Neural progenitor cell (in vitro differentiated cells): ENCODE data around the gene MYRIP. TPM values are rescaled to one million over a fixed set of nuclear protein-coding genes. Genes with fewer than 3 reads are reported as not detected.

Experiments used
- DNase-seq: peaks from one replicate; pipeline ENCODE4 v3.0.0-alpha.2; 2016; ENCODE audit warnings: low spot score
- H2AFZ ChIP-seq: fragments of 200-600 bp; sonication (generic); replicated peaks from 2 replicates; pipeline ENCODE4 v1.6.1; 2016; ENCODE audit warnings: antibody characterized with exemption
- H3F3A ChIP-seq: fragments of 200-600 bp; sonication (generic); 2 replicates; pipeline ENCODE4 v1.6.1; 2016; ENCODE audit warnings: antibody characterized with exemption, low read depth
- H3K27ac ChIP-seq: fragments of 200-600 bp; sonication (generic); 2 replicates; pipeline ENCODE4 v1.5.1; 2016; ENCODE audit warnings: mild to moderate bottlenecking
- H3K27me3 ChIP-seq: fragments of 200-600 bp; sonication (generic); 2 replicates; pipeline ENCODE4 v1.6.1; 2016; ENCODE audit warnings: mild to moderate bottlenecking, moderate library complexity
- H3K36me3 ChIP-seq: fragments of 200-600 bp; sonication (generic); 2 replicates; pipeline ENCODE4 v1.5.1; 2016
- H3K4me1 ChIP-seq: fragments of 200-600 bp; sonication (generic); 2 replicates; pipeline ENCODE4 v1.6.1; 2016; ENCODE audit warnings: mixed run types
- H3K4me2 ChIP-seq: fragments of 200-600 bp; sonication (generic); 2 replicates; pipeline ENCODE4 v1.6.1; 2016
- H3K4me3 ChIP-seq: fragments of 200-600 bp; sonication (generic); 2 replicates; pipeline ENCODE4 v1.5.1; 2016
- H3K79me2 ChIP-seq: fragments of 200-600 bp; sonication (generic); 2 replicates; pipeline ENCODE4 v1.6.1; 2016; ENCODE audit warnings: low read depth
- H3K9ac ChIP-seq: fragments of 200-600 bp; sonication (generic); 2 replicates; pipeline ENCODE4 v1.6.1; 2016
- H3K9me3 ChIP-seq: fragments of 200-600 bp; sonication (generic); 2 replicates; pipeline ENCODE4 v1.5.1; 2016; ENCODE audit warnings: low read depth
- H4K20me1 ChIP-seq: fragments of 200-600 bp; sonication (generic); 2 replicates; pipeline ENCODE4 v1.6.1; 2016; ENCODE audit warnings: low read depth
- H3K27ac Mint-ChIP-seq: 3 replicates; pipeline ENCODE4 v1.8.0; 2021; ENCODE audit warnings: mixed read lengths
- H3K27me3 Mint-ChIP-seq: 2 replicates; pipeline ENCODE4 v1.8.0; 2022; ENCODE audit warnings: low read depth, mild to moderate bottlenecking, inconsistent platforms, moderate library complexity, mixed read lengths; ENCODE audit not compliant: insufficient read depth
- H3K36me3 Mint-ChIP-seq: 3 replicates; pipeline ENCODE4 v1.8.0; 2021; ENCODE audit warnings: mixed read lengths
- H3K4me1 Mint-ChIP-seq: 3 replicates; pipeline ENCODE4 v1.8.0; 2021; ENCODE audit warnings: mixed read lengths
- H3K4me3 Mint-ChIP-seq: 3 replicates; pipeline ENCODE4 v1.8.0; 2021; ENCODE audit warnings: mild to moderate bottlenecking, moderate library complexity, mixed read lengths
- H3K9me3 Mint-ChIP-seq: 3 replicates; pipeline ENCODE4 v1.8.0; 2020; ENCODE audit warnings: mixed read lengths
- CTCF ChIP-seq: fragments of 200-600 bp; sonication (generic); IDR thresholded peaks from 2 replicates; pipeline ENCODE4 v1.5.1; 2017; ENCODE audit warnings: antibody characterized with exemption, mild to moderate bottlenecking
- EZH2 ChIP-seq: fragments of 200-600 bp; sonication (generic); IDR thresholded peaks from 2 replicates; pipeline ENCODE4 v1.6.1; 2017; ENCODE audit warnings: antibody characterized with exemption, mild to moderate bottlenecking, moderate library complexity
- EZH2phosphoT487 ChIP-seq: fragments of 200-600 bp; sonication (generic); IDR thresholded peaks from 2 replicates; pipeline ENCODE4 v1.6.1; 2017; ENCODE audit warnings: antibody characterized with exemption
- total RNA-seq: library from RNA; depleted of rRNA; stranded (reverse); fragments of >200 nt; gene quantifications from 2 replicates; pipeline ENCODE4 v1.2.3, GENCODE V29; 2015; ENCODE audit warnings: low replicate concordance

Gene MYRIP
- total RNA-seq, 1 donor from 2014 or later = 0.62 TPM

GRCh38 chr3:40247714-40248454 is 438.5 kb downstream of the MYRIP start:
- Mint-ChIP-seq H3K4me3 (no peak overlapping the region), H3K4me1 (no peaks in the 10 kb centered on the region), H3K27me3 (no peaks in the 10 kb centered on the region), H3K9me3 (no peaks in the 10 kb centered on the region), H3K27ac (no peak overlapping the region), H3K36me3 (no peaks in the 10 kb centered on the region)
- Histone ChIP-seq H3K79me2 (no peaks in the 10 kb centered on the region), H3K9me3 (no peaks in the 10 kb centered on the region), H3K27me3 (no peaks in the 10 kb centered on the region), H2AFZ (no peak overlapping the region), H3F3A (no peaks in the 10 kb centered on the region), H3K9ac (no peak overlapping the region), H3K36me3 (no peaks in the 10 kb centered on the region), H3K27ac (no peak overlapping the region), H4K20me1 (no peaks in the 10 kb centered on the region), H3K4me3 (no peak overlapping the region), H3K4me1 (no peaks in the 10 kb centered on the region), H3K4me2 (no peak overlapping the region)
- no peak for DNase-seq
- TF ChIP-seq EZH2phosphoT487 (no peak), CTCF (no peak), EZH2 (no peak)

GRCh38 chr3:40248591-40248990 is 439.2 kb downstream of the MYRIP start:
- no peaks in the 10 kb centered on the region for H4K20me1 ChIP-seq
- H3K4me1 ChIP-seq = no peaks in the 10 kb centered on the region
- no peaks in the 10 kb centered on the region for H3K36me3 ChIP-seq
- no peaks in the 10 kb centered on the region for H3K27me3 Mint-ChIP-seq
- H3K27me3 ChIP-seq = no peaks in the 10 kb centered on the region
- no peaks in the 10 kb centered on the region for H3K4me1 Mint-ChIP-seq
- no peak overlapping the region for H3K4me3 ChIP-seq
- TF ChIP-seq EZH2 (no peak), CTCF (no peak), EZH2phosphoT487 (no peak)
- no peaks in the 10 kb centered on the region for H3F3A ChIP-seq
- H3K9me3 Mint-ChIP-seq = no peaks in the 10 kb centered on the region
- no peak overlapping the region for H3K4me2 ChIP-seq
- no peak overlapping the region for H3K27ac ChIP-seq
- H3K4me3 Mint-ChIP-seq = no peak overlapping the region
- H3K36me3 Mint-ChIP-seq = no peaks in the 10 kb centered on the region
- H3K9me3 ChIP-seq = no peaks in the 10 kb centered on the region
- H3K79me2 ChIP-seq = no peaks in the 10 kb centered on the region
- H2AFZ ChIP-seq = no peak overlapping the region
- H3K9ac ChIP-seq = no peak overlapping the region
- no peak overlapping the region for H3K27ac Mint-ChIP-seq
- no peak for DNase-seq

GRCh38 chr3:40249168-40249567 is 439.8 kb downstream of the MYRIP start:
- Mint-ChIP-seq H3K4me3 (no peak overlapping the region), H3K4me1 (no peaks in the 10 kb centered on the region), H3K27me3 (no peaks in the 10 kb centered on the region), H3K27ac (no peak overlapping the region), H3K36me3 (no peaks in the 10 kb centered on the region), H3K9me3 (no peaks in the 10 kb centered on the region)
- Histone ChIP-seq H3K4me1 (no peaks in the 10 kb centered on the region), H3K27me3 (no peaks in the 10 kb centered on the region), H3K4me3 (no peak overlapping the region), H2AFZ (no peak overlapping the region), H4K20me1 (no peaks in the 10 kb centered on the region), H3K9ac (no peak overlapping the region), H3K27ac (no peak overlapping the region), H3F3A (no peaks in the 10 kb centered on the region), H3K36me3 (no peaks in the 10 kb centered on the region), H3K79me2 (no peaks in the 10 kb centered on the region), H3K4me2 (no peak overlapping the region), H3K9me3 (no peaks in the 10 kb centered on the region)
- no peak for DNase-seq
- TF ChIP-seq EZH2phosphoT487 (no peak), CTCF (no peak), EZH2 (no peak)
